Cardiac muscle cell (in vitro differentiated cells and primary cell): Measurements from ENCODE around the gene ABCF1. TPM values are rescaled to one million over a fixed set of nuclear protein-coding genes. Genes with fewer than 3 reads are reported as not detected.

Experiments
- DNase-seq, 2 donors: peaks; one replicate each; pipeline versions ENCODE4 v3.0.0 to v3.0.0-alpha.2; 2010 to 2017; ENCODE audit warnings: low read depth in 1 of 2, low spot score in 1 of 2
- H3K27ac ChIP-seq: fragments of 200-600 bp; sonication (generic); 2 replicates; pipeline ENCODE4 v1.5.1; 2016
- H3K27me3 ChIP-seq: fragments of 200-600 bp; sonication (generic); 2 replicates; pipeline ENCODE4 v1.6.0; 2016; ENCODE audit warnings: control low read depth
- H3K36me3 ChIP-seq: fragments of 200-600 bp; sonication (generic); 2 replicates; pipeline ENCODE4 v1.5.1; 2016; ENCODE audit warnings: control low read depth
- H3K4me1 ChIP-seq: fragments of 200-600 bp; sonication (generic); 2 replicates; pipeline ENCODE4 v1.8.1; 2017; ENCODE audit warnings: low read depth, mild to moderate bottlenecking, mixed run types
- H3K4me3 ChIP-seq: fragments of 200-600 bp; sonication (generic); 2 replicates; pipeline ENCODE4 v1.5.1; 2016; ENCODE audit warnings: mild to moderate bottlenecking
- H3K9me3 ChIP-seq: fragments of 200-600 bp; sonication (generic); 2 replicates; pipeline ENCODE4 v1.5.1; 2017; ENCODE audit warnings: low read depth, mild to moderate bottlenecking, control low read depth
- CTCF ChIP-seq: IDR thresholded peaks from 2 replicates; pipeline ENCODE4 v1.5.1; 2012; ENCODE audit warnings: low read depth, mild to moderate bottlenecking, low read length
- polyA plus RNA-seq: library from polyadenylated mRNA; unstranded; fragments of >200 nt; fragmentation: Nextera tagmentation; extraction: Ambion mirVana; gene quantifications from 2 replicates; pipeline ENCODE4 v1.2.1, GENCODE V29; 2016
- total RNA-seq: library from RNA; depleted of rRNA; stranded (reverse); fragments of >200 nt; gene quantifications from 2 replicates; pipeline ENCODE4 v1.2.3, GENCODE V29; 2016

ABCF1 gene
- total and polyA plus RNA-seq, 2 experiments from 2014 or later: 52.5 to 54.4 TPM

- DNase-seq: no peak
- Histone ChIP-seq H3K27ac (peak overlapping the region; percentile 99), H3K36me3 (peaks cover 17% of the 10 kb centered on the region), H3K27me3 (no peaks in the 10 kb centered on the region), H3K4me3 (no peak overlapping the region), H3K4me1 (peaks cover 15% of the 10 kb centered on the region), H3K9me3 (no peaks in the 10 kb centered on the region)
- no peak for TF ChIP-seq CTCF
Observed at GRCh38 chr6:30613251-30614043, 42.2 kb downstream of the ABCF1 start.

GRCh38 chr6:30614044-30614842 is 43.0 kb downstream of the ABCF1 start:
- H3K27ac ChIP-seq: peak overlapping the region; percentile 99
- TF ChIP-seq CTCF: no peak
- peaks cover 10% of the 10 kb centered on the region for H3K36me3 ChIP-seq
- peaks cover 21% of the 10 kb centered on the region for H3K4me1 ChIP-seq
- peak overlapping the region; percentile 83 for H3K4me3 ChIP-seq
- no peaks in the 10 kb centered on the region for H3K27me3 ChIP-seq
- peak in 1 of 2 donors; percentile 37 for DNase-seq
- no peaks in the 10 kb centered on the region for H3K9me3 ChIP-seq

GRCh38 chr6:30614843-30615218 is 43.6 kb downstream of the ABCF1 start:
- H3K9me3 ChIP-seq: no peaks in the 10 kb centered on the region
- H3K4me3 ChIP-seq: peak overlapping the region; percentile 83
- H3K36me3 ChIP-seq: peaks cover 14% of the 10 kb centered on the region
- no peaks in the 10 kb centered on the region for H3K27me3 ChIP-seq
- H3K27ac ChIP-seq: peak overlapping the region; percentile 99
- H3K4me1 ChIP-seq: peaks cover 21% of the 10 kb centered on the region
- peak; percentile 93 to 99 for DNase-seq
- no peak for TF ChIP-seq CTCF

GRCh38 chr6:30615219-30615957 is 44.1 kb downstream of the ABCF1 start:
- DNase-seq: peak; percentile 79 to 96
- peaks cover 21% of the 10 kb centered on the region for H3K4me1 ChIP-seq
- peak overlapping the region; percentile 83 for H3K4me3 ChIP-seq
- no peak for TF ChIP-seq CTCF
- H3K9me3 ChIP-seq: no peaks in the 10 kb centered on the region
- no peaks in the 10 kb centered on the region for H3K27me3 ChIP-seq
- H3K27ac ChIP-seq: peak overlapping the region; percentile 99
- peaks cover 15% of the 10 kb centered on the region for H3K36me3 ChIP-seq

GRCh38 chr6:30615958-30616810 is 44.9 kb downstream of the ABCF1 start:
- peaks cover 17% of the 10 kb centered on the region for H3K36me3 ChIP-seq
- no peaks in the 10 kb centered on the region for H3K9me3 ChIP-seq
- no peaks in the 10 kb centered on the region for H3K27me3 ChIP-seq
- peak overlapping the region; percentile 99 for H3K27ac ChIP-seq
- H3K4me3 ChIP-seq: peak overlapping the region; percentile 83
- DNase-seq: peak; percentile 24 to 56
- no peak for TF ChIP-seq CTCF
- H3K4me1 ChIP-seq: peaks cover 21% of the 10 kb centered on the region
